HepG2 (cell line): Measurements from ENCODE around the gene OPRL1. TPM values are rescaled to one million over a fixed set of nuclear protein-coding genes. Genes with fewer than 3 reads are reported as not detected.

Experiments used
- DPF2 ChIP-seq: sonication (generic); formaldehyde crosslinking; IDR thresholded peaks from 2 replicates; pipeline ENCODE4 v1.4.0; 2020; ENCODE audit warnings: mild to moderate bottlenecking, low read depth, missing genetic modification reagents, borderline replicate concordance
- EEA1 ChIP-seq: sonication (generic); formaldehyde crosslinking; IDR thresholded peaks from 2 replicates; pipeline ENCODE4 v1.5.1; 2020; ENCODE audit warnings: mild to moderate bottlenecking, missing genetic modification reagents, borderline replicate concordance
- EHMT2 ChIP-seq: fragments of 200-600 bp; sonication (generic); IDR thresholded peaks from 2 replicates; pipeline ENCODE4 v1.7.0; 2017; ENCODE audit warnings: antibody characterized with exemption, low read depth, low read length, borderline replicate concordance
- HNRNPH1 ChIP-seq: fragments of 200-400 bp; formaldehyde crosslinking; optimal IDR thresholded peaks from 2 replicates; pipeline ENCODE3; 2017; ENCODE audit warnings: mild to moderate bottlenecking, low read depth, low read length
- KLF6 ChIP-seq: IDR thresholded peaks from 2 replicates; pipeline ENCODE4 v1.8.0; 2016; ENCODE audit warnings: missing biosample characterization, missing genetic modification reagents
- MBNL3 ChIP-seq: fragments of 250-450 bp; sonication (Bioruptor Pico); conservative IDR thresholded peaks from 2 replicates; pipeline ENCODE4 v1.8.0; 2022; ENCODE audit warnings: mild to moderate bottlenecking, inconsistent platforms
- NFIB ChIP-seq: sonication (generic); formaldehyde crosslinking; IDR thresholded peaks from 2 replicates; pipeline ENCODE4 v1.9.0; 2021; ENCODE audit warnings: missing genetic modification reagents, mild to moderate bottlenecking, borderline replicate concordance
- NFKBIZ ChIP-seq: IDR thresholded peaks from 2 replicates; pipeline ENCODE4 v1.6.1; 2018; ENCODE audit warnings: missing genetic modification reagents, missing compliant biosample characterization
- RELA ChIP-seq: sonication (generic); formaldehyde crosslinking; IDR thresholded peaks from 2 replicates; pipeline ENCODE4 v1.4.0; 2020; ENCODE audit warnings: missing genetic modification reagents
- ZBTB38 ChIP-seq: sonication (generic); formaldehyde crosslinking; IDR thresholded peaks from 2 replicates; pipeline ENCODE4 v1.5.1; 2020; ENCODE audit warnings: mild to moderate bottlenecking, missing genetic modification reagents
- ZNF282 ChIP-seq: fragments of 450-650 bp; IDR thresholded peaks from 2 replicates; pipeline ENCODE4 v1.6.1; 2018; ENCODE audit not compliant: partially characterized antibody
- ZNF607 ChIP-seq: sonication (generic); formaldehyde crosslinking; IDR thresholded peaks from 2 replicates; pipeline ENCODE4 v1.5.1; 2020; ENCODE audit warnings: missing genetic modification reagents, mild to moderate bottlenecking, borderline replicate concordance
- ZNF646 ChIP-seq: sonication (generic); formaldehyde crosslinking; IDR thresholded peaks from 2 replicates; pipeline ENCODE4 v1.9.0; 2021; ENCODE audit warnings: mild to moderate bottlenecking, missing genetic modification reagents
- polyA plus RNA-seq, 8 experiments: library from polyadenylated mRNA; depleted of rRNA in 3 of 8; stranded (reverse) in 7 of 8; unstranded in 1 of 8; fragments of >200 nt; fragmentation: Illumina TruSeq in 4 of 8; extraction: Trizol in 4 of 8; gene quantifications; 2 replicates each; pipeline versions ENCODE4 v1.2.1 to v1.2.3, GENCODE V29; 2011 to 2016; ENCODE audit warnings: low read depth in 4 of 8, missing spikeins in 1 of 8, mixed read lengths in 1 of 8; ENCODE audit not compliant: insufficient read depth in 1 of 8
- total RNA-seq, 5 experiments: library from RNA; depleted of rRNA; stranded (reverse); fragments of >200 nt; fragmentation: Illumina TruSeq; extraction: Trizol; gene quantifications; 2 replicates each; pipeline ENCODE4 v1.2.3, GENCODE V29; 2016; ENCODE audit warnings: low read depth in 1 of 5
- TF ChIP-seq, protein P1 (sequence below): IDR thresholded peaks from 2 replicates; pipeline ENCODE4 v1.6.1; 2016
- TF ChIP-seq, protein P2 (sequence below): sonication (generic); formaldehyde crosslinking; IDR thresholded peaks from 2 replicates; pipeline ENCODE4 v1.4.0; 2020; ENCODE audit warnings: mild to moderate bottlenecking, low read depth, missing genetic modification reagents
- TF ChIP-seq, protein P3 (sequence below): sonication (generic); formaldehyde crosslinking; IDR thresholded peaks from 2 replicates; pipeline ENCODE4 v1.8.1; 2022; ENCODE audit warnings: low read depth, mild to moderate bottlenecking, missing genetic modification reagents

Gene OPRL1
- total and polyA plus RNA-seq, 2 of the 13 experiments (the other 11 are each of a cell fraction or from before 2014, with no cell fraction given) = 0.35 to 0.71 TPM

DNA sequence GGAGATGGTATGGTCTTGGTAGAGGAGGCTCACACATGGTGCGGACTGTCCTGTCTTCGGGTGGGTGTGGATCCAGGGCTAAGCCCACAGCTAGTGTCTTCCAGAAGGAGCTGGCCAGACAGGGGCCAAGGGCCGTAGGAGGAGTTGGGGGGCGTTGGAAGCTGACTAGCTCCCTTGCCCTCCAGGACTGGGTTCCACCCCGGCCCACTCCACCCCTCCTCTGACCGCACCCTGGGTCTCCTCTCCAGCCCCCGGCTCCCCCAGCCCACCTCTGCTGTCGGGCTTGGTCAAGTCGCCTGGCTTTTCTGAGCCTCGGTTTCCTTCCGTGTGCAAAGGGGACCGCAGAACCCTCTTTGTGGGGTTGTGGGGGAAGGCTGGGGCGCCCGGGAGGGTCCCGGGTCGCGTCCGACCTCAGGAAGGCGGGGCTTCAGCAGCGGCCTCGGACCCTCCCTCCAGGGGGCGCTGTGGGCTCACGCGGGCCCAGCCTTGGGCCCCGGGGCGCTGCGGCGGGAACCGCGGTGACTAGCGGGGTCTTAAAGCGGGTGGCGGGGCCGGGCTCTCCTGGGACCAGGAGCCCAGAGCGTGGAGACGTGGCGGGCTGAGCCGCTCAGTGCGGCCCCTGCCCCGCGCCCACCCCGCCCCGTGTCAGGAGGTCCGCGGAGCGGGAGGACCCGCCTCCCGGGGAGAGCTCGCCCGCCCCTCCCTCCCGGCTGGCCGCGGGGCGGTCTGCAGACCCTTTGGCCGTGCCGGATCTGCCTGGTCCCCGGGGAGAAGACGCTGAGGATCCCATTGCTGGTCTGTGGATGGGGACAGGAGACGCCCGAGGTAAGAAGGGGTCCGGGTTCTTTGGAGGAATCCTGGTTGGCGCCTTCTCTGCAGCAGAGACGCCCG lies 22.1 kb downstream of the OPRL1 start (continued):
- TF ChIP-seq ZNF607 = no peak
- TF ChIP-seq, protein P1, sequence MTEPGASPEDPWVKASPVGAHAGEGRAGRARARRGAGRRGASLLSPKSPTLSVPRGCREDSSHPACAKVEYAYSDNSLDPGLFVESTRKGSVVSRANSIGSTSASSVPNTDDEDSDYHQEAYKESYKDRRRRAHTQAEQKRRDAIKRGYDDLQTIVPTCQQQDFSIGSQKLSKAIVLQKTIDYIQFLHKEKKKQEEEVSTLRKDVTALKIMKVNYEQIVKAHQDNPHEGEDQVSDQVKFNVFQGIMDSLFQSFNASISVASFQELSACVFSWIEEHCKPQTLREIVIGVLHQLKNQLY (CRISPR knock-in tag) = no peak
- TF ChIP-seq ZNF646 (CRISPR knock-in tag) = peak; percentile 69
- TF ChIP-seq ZNF282 = no peak
- TF ChIP-seq DPF2 (CRISPR knock-in tag) = no peak
- no peak for TF ChIP-seq RELA (CRISPR knock-in tag)
- TF ChIP-seq, protein P2, sequence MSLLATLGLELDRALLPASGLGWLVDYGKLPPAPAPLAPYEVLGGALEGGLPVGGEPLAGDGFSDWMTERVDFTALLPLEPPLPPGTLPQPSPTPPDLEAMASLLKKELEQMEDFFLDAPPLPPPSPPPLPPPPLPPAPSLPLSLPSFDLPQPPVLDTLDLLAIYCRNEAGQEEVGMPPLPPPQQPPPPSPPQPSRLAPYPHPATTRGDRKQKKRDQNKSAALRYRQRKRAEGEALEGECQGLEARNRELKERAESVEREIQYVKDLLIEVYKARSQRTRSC (CRISPR knock-in tag) = no peak
- no peak for TF ChIP-seq MBNL3 (CRISPR knock-in tag)
- TF ChIP-seq ZBTB38 (CRISPR knock-in tag) = peak; percentile 21; the same call in 1 of the 2 replicates
- TF ChIP-seq EEA1 (CRISPR knock-in tag) = no peak
- 0 out of 2 replicates have a peak, but pooled peaks have one; percentile 35 for TF ChIP-seq KLF6 (CRISPR knock-in tag)
- 0 out of 2 replicates have a peak, but pooled peaks have one; percentile 37 for TF ChIP-seq NFIB
- TF ChIP-seq, protein P3, sequence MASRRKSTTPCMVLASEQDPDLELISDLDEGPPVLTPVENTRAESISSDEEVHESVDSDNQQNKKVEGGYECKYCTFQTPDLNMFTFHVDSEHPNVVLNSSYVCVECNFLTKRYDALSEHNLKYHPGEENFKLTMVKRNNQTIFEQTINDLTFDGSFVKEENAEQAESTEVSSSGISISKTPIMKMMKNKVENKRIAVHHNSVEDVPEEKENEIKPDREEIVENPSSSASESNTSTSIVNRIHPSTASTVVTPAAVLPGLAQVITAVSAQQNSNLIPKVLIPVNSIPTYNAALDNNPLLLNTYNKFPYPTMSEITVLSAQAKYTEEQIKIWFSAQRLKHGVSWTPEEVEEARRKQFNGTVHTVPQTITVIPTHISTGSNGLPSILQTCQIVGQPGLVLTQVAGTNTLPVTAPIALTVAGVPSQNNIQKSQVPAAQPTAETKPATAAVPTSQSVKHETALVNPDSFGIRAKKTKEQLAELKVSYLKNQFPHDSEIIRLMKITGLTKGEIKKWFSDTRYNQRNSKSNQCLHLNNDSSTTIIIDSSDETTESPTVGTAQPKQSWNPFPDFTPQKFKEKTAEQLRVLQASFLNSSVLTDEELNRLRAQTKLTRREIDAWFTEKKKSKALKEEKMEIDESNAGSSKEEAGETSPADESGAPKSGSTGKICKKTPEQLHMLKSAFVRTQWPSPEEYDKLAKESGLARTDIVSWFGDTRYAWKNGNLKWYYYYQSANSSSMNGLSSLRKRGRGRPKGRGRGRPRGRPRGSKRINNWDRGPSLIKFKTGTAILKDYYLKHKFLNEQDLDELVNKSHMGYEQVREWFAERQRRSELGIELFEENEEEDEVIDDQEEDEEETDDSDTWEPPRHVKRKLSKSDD = no peak
- TF ChIP-seq HNRNPH1 = no peak
- no peak for TF ChIP-seq NFKBIZ (CRISPR knock-in tag)
- no peak for TF ChIP-seq EHMT2
